ENCODE measurements around the gene CDH24.

DNA sequence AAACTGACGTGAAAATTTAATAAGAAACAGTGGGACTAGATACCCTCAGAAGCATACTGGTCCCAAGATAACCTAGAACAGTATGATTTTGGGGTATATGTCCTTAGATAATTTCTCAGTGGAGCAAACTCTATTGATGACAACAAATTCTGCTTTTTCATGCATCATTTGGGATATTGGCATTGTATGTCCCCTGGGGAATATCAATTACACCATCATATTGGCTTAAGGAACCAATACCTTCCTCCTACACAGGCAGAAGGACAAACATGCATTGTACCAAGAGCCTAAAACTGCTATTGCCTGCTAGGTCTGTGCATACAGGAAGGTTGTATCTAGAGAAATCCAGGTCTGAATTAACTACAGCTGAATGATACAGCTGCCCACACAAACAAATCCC is 17.6 kb upstream of the CDH24 start:
- TF ChIP-seq EP300 (IDR thresholded peaks at IDR 0.05) = no peak
- TF ChIP-seq, protein P1, sequence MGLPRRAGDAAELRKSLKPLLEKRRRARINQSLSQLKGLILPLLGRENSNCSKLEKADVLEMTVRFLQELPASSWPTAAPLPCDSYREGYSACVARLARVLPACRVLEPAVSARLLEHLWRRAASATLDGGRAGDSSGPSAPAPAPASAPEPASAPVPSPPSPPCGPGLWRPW (IDR thresholded peaks at IDR 0.05) = no peak
- no peak for TF ChIP-seq PHF8 (IDR thresholded peaks at IDR 0.05; ENCODE audit: borderline replicate concordance, low read depth)
- TF ChIP-seq RCOR1 (IDR thresholded peaks at IDR 0.05; ENCODE audit: low read depth, low read length) = no peak
- TF ChIP-seq, protein P2, sequence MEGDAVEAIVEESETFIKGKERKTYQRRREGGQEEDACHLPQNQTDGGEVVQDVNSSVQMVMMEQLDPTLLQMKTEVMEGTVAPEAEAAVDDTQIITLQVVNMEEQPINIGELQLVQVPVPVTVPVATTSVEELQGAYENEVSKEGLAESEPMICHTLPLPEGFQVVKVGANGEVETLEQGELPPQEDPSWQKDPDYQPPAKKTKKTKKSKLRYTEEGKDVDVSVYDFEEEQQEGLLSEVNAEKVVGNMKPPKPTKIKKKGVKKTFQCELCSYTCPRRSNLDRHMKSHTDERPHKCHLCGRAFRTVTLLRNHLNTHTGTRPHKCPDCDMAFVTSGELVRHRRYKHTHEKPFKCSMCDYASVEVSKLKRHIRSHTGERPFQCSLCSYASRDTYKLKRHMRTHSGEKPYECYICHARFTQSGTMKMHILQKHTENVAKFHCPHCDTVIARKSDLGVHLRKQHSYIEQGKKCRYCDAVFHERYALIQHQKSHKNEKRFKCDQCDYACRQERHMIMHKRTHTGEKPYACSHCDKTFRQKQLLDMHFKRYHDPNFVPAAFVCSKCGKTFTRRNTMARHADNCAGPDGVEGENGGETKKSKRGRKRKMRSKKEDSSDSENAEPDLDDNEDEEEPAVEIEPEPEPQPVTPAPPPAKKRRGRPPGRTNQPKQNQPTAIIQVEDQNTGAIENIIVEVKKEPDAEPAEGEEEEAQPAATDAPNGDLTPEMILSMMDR (IDR thresholded peaks at IDR 0.05) = no peak
- TF ChIP-seq SMC3 (IDR thresholded peaks at IDR 0.05) = no peak

All from A549 (cell line).